22Rv1 (cell line): ENCODE results near the gene SCNN1B.

ENCODE experiments used
- ZFX ChIP-seq: fragments of 450-650 bp; IDR thresholded peaks from 2 replicates; pipeline ENCODE4 v1.6.1; 2017; ENCODE audit warnings: antibody characterized with exemption, borderline replicate concordance
- TF ChIP-seq, protein P1 (sequence below): fragments of 450-650 bp; IDR thresholded peaks from 2 replicates; pipeline ENCODE4 v1.5.1; 2017; ENCODE audit warnings: mild to moderate bottlenecking

DNA sequence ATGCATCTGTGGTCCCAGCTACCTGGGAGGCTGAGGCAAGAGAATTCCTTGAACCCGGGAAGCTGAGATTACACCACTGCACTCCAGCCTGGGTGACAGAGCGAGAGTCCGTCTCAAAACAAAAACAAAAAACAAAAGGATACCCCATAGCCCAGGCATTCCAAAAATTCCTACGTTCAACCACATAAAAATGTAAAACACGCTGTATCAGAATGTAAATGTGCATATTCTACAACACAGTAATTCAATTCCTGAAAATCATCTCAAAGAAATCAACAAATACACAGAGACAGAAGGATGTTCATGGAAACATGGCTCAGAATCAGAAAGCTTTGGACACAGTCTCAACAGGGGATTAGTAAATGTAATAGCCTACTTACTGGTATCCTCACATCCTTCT, 117.9 kb downstream of the SCNN1B start:
- TF ChIP-seq, protein P1, sequence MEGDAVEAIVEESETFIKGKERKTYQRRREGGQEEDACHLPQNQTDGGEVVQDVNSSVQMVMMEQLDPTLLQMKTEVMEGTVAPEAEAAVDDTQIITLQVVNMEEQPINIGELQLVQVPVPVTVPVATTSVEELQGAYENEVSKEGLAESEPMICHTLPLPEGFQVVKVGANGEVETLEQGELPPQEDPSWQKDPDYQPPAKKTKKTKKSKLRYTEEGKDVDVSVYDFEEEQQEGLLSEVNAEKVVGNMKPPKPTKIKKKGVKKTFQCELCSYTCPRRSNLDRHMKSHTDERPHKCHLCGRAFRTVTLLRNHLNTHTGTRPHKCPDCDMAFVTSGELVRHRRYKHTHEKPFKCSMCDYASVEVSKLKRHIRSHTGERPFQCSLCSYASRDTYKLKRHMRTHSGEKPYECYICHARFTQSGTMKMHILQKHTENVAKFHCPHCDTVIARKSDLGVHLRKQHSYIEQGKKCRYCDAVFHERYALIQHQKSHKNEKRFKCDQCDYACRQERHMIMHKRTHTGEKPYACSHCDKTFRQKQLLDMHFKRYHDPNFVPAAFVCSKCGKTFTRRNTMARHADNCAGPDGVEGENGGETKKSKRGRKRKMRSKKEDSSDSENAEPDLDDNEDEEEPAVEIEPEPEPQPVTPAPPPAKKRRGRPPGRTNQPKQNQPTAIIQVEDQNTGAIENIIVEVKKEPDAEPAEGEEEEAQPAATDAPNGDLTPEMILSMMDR: no peak
- TF ChIP-seq ZFX: no peak
